ENCODE data around the gene DHRSX. TPM values are rescaled to one million over a fixed set of nuclear protein-coding genes. Genes with fewer than 3 reads are reported as not detected.

The DHRSX gene
- total and polyA plus RNA-seq, 9 of the 15 experiments (the other 6 are each of a cell fraction or from before 2014, with no cell fraction given) = 0.59 to 11.0 (median 6.2) TPM

DNA sequence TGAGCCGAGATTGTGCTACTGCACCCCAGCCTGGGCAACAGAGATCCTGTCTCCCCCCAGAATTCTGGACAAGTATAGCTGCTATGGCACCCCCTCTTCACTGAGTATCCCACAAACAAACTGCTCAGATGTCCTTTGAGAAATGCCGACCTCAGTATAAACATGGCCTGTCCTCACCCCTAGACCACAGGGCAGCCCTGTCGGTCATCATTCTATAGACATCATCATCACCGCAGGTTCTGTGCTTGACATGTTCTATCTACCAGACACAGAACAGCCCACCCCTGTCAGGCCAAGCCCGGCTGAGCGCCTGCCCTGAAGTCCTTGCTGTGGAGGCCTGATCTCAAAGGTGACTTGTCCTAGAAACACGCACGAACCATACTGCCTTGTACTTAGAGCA lies 232.9 kb downstream of the DHRSX start:
- no peaks in the 10 kb centered on the region for H3K9me3 ChIP-seq (replicated peaks; ENCODE audit: control insufficient read depth, insufficient read depth, low read depth, low read length)
- ATAC-seq (no peak), FAIRE-seq (no peak), DNase-seq (ENCODE audit: extremely low read depth in 1 of 4, low spot score in 3 of 4) (no peak)
- H4K20me1 ChIP-seq (replicated peaks; ENCODE audit: control insufficient read depth, insufficient read depth, low read length) = no peaks in the 10 kb centered on the region
- 58% methylated on average over 4 of the region's 8 CpGs for WGBS (ENCODE audit: insufficient coverage, low coverage, missing lambda C conversion rate)
- no peak overlapping the region for H3K4me2 ChIP-seq (ENCODE audit: insufficient read depth, low read length)
- BruUV-seq (replicated peaks) = no TSS peak
- in situ Hi-C loops (cut with MboI) (loop anchor here (25.0 kb wide), 1 partner anchor 331 kb away; no protein-coding TSS in a partner anchor), intact Hi-C loops (cut with micrococcal nuclease) (no loop called here)
- H3K27ac ChIP-seq (ENCODE audit: extremely low read depth, low read depth, low read length) = no peak overlapping the region
- CTCF ChIA-PET (ENCODE audit: low intra/inter-chr PET ratio) = no interaction called here
- H2AFZ ChIP-seq (ENCODE audit: low read depth, low read length) = no peak overlapping the region
- POLR2A ChIA-PET = no interaction called here
- H3K79me2 ChIP-seq (ENCODE audit: control insufficient read depth, insufficient read depth, low read length) = no peaks in the 10 kb centered on the region
- no peak overlapping the region for H3K4me3 ChIP-seq
- no peaks in the 10 kb centered on the region for H3K9me1 ChIP-seq (ENCODE audit: control insufficient read depth, insufficient read depth, low read length)
- no peaks in the 10 kb centered on the region for H3K27me3 ChIP-seq (ENCODE audit: control insufficient read depth in 2 of 2, insufficient read depth in 2 of 2, low read length in 2 of 2)
- no peaks in the 10 kb centered on the region; a peak in 1 of 5 replicates for H3K4me1 ChIP-seq (replicated peaks in 1 of 2; ENCODE audit: control insufficient read depth in 2 of 2, insufficient read depth in 2 of 2, low read length in 2 of 2)
- no peaks in the 10 kb centered on the region for H3K36me3 ChIP-seq (ENCODE audit: control insufficient read depth, insufficient read depth, low read length)
- no peak overlapping the region for H3K9ac ChIP-seq (ENCODE audit: insufficient read depth in 1 of 2, low read depth in 2 of 2, low read length in 2 of 2)
- TF ChIP-seq ZNF57 (CRISPR knock-in tag; IDR thresholded peaks at IDR 0.05) (no peak), HDAC8 (tag; IDR thresholded peaks at IDR 0.05) (no peak), ILF3 (IDR thresholded peaks at IDR 0.05; ENCODE audit: borderline replicate concordance) (no peak), ZFP1 (CRISPR knock-in tag; IDR thresholded peaks at IDR 0.05) (no peak), ZNF77 (CRISPR knock-in tag; IDR thresholded peaks at IDR 0.05) (no peak), SRSF1 (IDR thresholded peaks at IDR 0.05; ENCODE audit: low read depth, low read length) (no peak), POLR2H (tag; IDR thresholded peaks at IDR 0.05; ENCODE audit: low read depth) (no peak), ZNF124 (CRISPR knock-in tag; IDR thresholded peaks at IDR 0.05) (no peak), BRD9 (IDR thresholded peaks at IDR 0.05; ENCODE audit: low read depth, partially characterized antibody) (no peak), ZEB2 (IDR thresholded peaks at IDR 0.05) (no peak)
- TF ChIP-seq, protein P1, sequence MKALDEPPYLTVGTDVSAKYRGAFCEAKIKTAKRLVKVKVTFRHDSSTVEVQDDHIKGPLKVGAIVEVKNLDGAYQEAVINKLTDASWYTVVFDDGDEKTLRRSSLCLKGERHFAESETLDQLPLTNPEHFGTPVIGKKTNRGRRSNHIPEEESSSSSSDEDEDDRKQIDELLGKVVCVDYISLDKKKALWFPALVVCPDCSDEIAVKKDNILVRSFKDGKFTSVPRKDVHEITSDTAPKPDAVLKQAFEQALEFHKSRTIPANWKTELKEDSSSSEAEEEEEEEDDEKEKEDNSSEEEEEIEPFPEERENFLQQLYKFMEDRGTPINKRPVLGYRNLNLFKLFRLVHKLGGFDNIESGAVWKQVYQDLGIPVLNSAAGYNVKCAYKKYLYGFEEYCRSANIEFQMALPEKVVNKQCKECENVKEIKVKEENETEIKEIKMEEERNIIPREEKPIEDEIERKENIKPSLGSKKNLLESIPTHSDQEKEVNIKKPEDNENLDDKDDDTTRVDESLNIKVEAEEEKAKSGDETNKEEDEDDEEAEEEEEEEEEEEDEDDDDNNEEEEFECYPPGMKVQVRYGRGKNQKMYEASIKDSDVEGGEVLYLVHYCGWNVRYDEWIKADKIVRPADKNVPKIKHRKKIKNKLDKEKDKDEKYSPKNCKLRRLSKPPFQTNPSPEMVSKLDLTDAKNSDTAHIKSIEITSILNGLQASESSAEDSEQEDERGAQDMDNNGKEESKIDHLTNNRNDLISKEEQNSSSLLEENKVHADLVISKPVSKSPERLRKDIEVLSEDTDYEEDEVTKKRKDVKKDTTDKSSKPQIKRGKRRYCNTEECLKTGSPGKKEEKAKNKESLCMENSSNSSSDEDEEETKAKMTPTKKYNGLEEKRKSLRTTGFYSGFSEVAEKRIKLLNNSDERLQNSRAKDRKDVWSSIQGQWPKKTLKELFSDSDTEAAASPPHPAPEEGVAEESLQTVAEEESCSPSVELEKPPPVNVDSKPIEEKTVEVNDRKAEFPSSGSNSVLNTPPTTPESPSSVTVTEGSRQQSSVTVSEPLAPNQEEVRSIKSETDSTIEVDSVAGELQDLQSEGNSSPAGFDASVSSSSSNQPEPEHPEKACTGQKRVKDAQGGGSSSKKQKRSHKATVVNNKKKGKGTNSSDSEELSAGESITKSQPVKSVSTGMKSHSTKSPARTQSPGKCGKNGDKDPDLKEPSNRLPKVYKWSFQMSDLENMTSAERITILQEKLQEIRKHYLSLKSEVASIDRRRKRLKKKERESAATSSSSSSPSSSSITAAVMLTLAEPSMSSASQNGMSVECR (CRISPR knock-in tag; IDR thresholded peaks at IDR 0.05) = no peak
- TF ChIP-seq, protein P2, sequence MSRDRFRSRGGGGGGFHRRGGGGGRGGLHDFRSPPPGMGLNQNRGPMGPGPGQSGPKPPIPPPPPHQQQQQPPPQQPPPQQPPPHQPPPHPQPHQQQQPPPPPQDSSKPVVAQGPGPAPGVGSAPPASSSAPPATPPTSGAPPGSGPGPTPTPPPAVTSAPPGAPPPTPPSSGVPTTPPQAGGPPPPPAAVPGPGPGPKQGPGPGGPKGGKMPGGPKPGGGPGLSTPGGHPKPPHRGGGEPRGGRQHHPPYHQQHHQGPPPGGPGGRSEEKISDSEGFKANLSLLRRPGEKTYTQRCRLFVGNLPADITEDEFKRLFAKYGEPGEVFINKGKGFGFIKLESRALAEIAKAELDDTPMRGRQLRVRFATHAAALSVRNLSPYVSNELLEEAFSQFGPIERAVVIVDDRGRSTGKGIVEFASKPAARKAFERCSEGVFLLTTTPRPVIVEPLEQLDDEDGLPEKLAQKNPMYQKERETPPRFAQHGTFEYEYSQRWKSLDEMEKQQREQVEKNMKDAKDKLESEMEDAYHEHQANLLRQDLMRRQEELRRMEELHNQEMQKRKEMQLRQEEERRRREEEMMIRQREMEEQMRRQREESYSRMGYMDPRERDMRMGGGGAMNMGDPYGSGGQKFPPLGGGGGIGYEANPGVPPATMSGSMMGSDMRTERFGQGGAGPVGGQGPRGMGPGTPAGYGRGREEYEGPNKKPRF (IDR thresholded peaks at IDR 0.05; ENCODE audit: low read depth, low read length) = no peak
- TF ChIP-seq, protein P3, sequence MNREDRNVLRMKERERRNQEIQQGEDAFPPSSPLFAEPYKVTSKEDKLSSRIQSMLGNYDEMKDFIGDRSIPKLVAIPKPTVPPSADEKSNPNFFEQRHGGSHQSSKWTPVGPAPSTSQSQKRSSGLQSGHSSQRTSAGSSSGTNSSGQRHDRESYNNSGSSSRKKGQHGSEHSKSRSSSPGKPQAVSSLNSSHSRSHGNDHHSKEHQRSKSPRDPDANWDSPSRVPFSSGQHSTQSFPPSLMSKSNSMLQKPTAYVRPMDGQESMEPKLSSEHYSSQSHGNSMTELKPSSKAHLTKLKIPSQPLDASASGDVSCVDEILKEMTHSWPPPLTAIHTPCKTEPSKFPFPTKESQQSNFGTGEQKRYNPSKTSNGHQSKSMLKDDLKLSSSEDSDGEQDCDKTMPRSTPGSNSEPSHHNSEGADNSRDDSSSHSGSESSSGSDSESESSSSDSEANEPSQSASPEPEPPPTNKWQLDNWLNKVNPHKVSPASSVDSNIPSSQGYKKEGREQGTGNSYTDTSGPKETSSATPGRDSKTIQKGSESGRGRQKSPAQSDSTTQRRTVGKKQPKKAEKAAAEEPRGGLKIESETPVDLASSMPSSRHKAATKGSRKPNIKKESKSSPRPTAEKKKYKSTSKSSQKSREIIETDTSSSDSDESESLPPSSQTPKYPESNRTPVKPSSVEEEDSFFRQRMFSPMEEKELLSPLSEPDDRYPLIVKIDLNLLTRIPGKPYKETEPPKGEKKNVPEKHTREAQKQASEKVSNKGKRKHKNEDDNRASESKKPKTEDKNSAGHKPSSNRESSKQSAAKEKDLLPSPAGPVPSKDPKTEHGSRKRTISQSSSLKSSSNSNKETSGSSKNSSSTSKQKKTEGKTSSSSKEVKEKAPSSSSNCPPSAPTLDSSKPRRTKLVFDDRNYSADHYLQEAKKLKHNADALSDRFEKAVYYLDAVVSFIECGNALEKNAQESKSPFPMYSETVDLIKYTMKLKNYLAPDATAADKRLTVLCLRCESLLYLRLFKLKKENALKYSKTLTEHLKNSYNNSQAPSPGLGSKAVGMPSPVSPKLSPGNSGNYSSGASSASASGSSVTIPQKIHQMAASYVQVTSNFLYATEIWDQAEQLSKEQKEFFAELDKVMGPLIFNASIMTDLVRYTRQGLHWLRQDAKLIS (CRISPR knock-in tag; IDR thresholded peaks at IDR 0.05) = no peak
